ENCODE measurements around the gene RASL10A.
A peak's percentile ranks its signal among the peaks of the same experiment; 100 is the strongest.

Gene RASL10A

GRCh38 chr22:29302681-29303465 lies 12.6 kb downstream of the RASL10A start:
- DNase-seq: no peak

- DNase-seq: no peak
Measured at GRCh38 chr22:29302402-29302680, 13.2 kb downstream of the RASL10A start.

GRCh38 chr22:29301716-29302401 lies 13.6 kb downstream of the RASL10A start:
- DNase-seq: no peak

GRCh38 chr22:29300807-29301601 lies 14.5 kb downstream of the RASL10A start:
- no peak for DNase-seq

GRCh38 chr22:29300467-29300806 lies 15.1 kb downstream of the RASL10A start:
- DNase-seq: no peak

- no peak for DNase-seq
Measured at GRCh38 chr22:29299136-29299900, 16.2 kb downstream of the RASL10A start.

GRCh38 chr22:29298641-29299040 lies 16.9 kb downstream of the RASL10A start:
- DNase-seq: no peak

GRCh38 chr22:29292379-29292778 lies 23.1 kb downstream of the RASL10A start:
- no peak for DNase-seq

GRCh38 chr22:29291215-29291614 lies 24.3 kb downstream of the RASL10A start:
- DNase-seq: no peak

- no peak for DNase-seq
Measured at GRCh38 chr22:29290061-29290460, 25.4 kb downstream of the RASL10A start.

GRCh38 chr22:29288837-29289236 lies 26.7 kb downstream of the RASL10A start:
- DNase-seq: no peak

- DNase-seq: no peak
Measured at GRCh38 chr22:29284196-29284595, 31.3 kb downstream of the RASL10A start.

- DNase-seq: no peak
Measured at GRCh38 chr22:29277927-29278326, 37.6 kb downstream of the RASL10A start.

GRCh38 chr22:29275819-29276565 lies 39.5 kb downstream of the RASL10A start:
- no peak for DNase-seq

GRCh38 chr22:29275167-29275566 lies 40.3 kb downstream of the RASL10A start:
- DNase-seq: no peak

GRCh38 chr22:29272624-29273023 lies 42.9 kb downstream of the RASL10A start:
- no peak for DNase-seq

GRCh38 chr22:29270475-29271271 lies 44.8 kb downstream of the RASL10A start:
- DNase-seq: no peak

GRCh38 chr22:29269731-29270474 lies 45.6 kb downstream of the RASL10A start:
- DNase-seq: peak in 1 of 5 donors; percentile 11

GRCh38 chr22:29269230-29269604 lies 46.3 kb downstream of the RASL10A start:
- no peak for DNase-seq

GRCh38 chr22:29268511-29269229 lies 46.8 kb downstream of the RASL10A start:
- peak in 3 of 5 donors; percentile 32 to 45 (median 33) for DNase-seq

All from T-helper 1 cell (primary cell).